Omental fat pad (tissue), 4 donors: Measurements from ENCODE around the gene KRT16. TPM values are rescaled to one million over a fixed set of nuclear protein-coding genes. Genes with fewer than 3 reads are reported as not detected.
A peak's percentile ranks its signal among the peaks of the same experiment; 100 is the strongest.
"Not testable (repeated sequence)": the region's sequence is repeated elsewhere in the genome, so short reads cannot be mapped to it uniquely, and the experiment has no call there.

Source experiments
- ATAC-seq: fragments of 150-250 bp; one replicate; pipeline ENCODE4 v1.9.1; 2016; ENCODE audit warnings: mild to moderate bottlenecking, moderate library complexity; ENCODE audit not compliant: low FRiP score
- DNase-seq: peaks from one replicate; pipeline ENCODE4 v3.0.0-alpha.2; 2019; ENCODE audit warnings: low spot score
- CTCF ChIP-seq, 3 donors: fragments of 450-650 bp; IDR thresholded peaks; one replicate each; pipeline ENCODE4 v1.5.1; 2016 to 2017; ENCODE audit warnings: antibody characterized with exemption in 3 of 3, mild to moderate bottlenecking in 3 of 3, moderate library complexity in 2 of 3
- total RNA-seq, 4 donors: library from RNA; depleted of rRNA; stranded (reverse); fragments of >200 nt; gene quantifications; one replicate each; pipeline ENCODE4 v1.1.0, GENCODE V29; 2016

The KRT16 gene
- total RNA-seq, 4 donors from 2014 or later = 0.84 to 158 (median 7.6) TPM

DNA sequence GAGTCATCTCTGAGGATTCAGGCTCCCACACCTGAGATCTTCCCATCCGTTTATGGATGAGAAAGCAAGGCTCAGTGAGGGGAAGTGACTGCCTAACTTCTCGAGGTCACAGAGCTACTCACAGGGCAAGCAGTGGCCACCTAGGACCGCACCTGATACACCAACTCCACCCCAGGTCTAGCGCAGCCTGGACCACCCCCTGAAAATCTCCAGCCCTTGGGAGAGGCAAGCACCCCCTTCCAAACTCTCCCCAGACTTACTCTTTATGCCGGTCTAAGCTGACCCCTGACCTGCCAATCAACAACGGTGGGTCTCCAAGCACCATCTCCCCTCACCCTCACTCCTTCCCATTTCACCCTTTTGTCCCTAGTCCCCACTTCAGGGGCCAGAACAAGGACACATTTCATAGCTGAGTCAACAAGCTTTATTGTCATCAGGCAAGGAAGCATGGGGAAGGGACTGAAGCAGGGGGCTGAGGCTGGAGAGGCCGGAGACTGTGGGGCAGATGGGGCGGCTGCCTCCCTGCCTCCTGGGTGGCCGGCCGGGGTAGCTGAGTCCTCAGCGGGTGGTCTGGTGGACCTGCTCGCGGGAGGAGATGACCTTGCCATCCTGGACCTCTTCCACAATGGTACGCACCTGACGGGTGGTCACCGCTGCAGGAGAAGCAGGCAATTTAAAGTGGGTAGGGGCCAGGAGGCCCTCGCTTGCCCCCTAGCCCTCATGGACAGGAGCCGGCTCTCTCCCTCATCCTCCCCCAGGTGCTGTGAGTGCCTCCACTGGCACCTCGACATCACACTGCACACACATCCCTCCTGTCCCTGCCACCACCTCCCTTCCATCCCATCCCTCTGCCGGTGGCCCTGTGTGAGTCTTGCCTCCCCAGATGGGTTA is 6.7 kb upstream of the KRT16 start:
- ATAC-seq = peak; percentile 54
- no peak for DNase-seq
- no peak for TF ChIP-seq CTCF (IDR thresholded peaks at IDR 0.05)

DNA sequence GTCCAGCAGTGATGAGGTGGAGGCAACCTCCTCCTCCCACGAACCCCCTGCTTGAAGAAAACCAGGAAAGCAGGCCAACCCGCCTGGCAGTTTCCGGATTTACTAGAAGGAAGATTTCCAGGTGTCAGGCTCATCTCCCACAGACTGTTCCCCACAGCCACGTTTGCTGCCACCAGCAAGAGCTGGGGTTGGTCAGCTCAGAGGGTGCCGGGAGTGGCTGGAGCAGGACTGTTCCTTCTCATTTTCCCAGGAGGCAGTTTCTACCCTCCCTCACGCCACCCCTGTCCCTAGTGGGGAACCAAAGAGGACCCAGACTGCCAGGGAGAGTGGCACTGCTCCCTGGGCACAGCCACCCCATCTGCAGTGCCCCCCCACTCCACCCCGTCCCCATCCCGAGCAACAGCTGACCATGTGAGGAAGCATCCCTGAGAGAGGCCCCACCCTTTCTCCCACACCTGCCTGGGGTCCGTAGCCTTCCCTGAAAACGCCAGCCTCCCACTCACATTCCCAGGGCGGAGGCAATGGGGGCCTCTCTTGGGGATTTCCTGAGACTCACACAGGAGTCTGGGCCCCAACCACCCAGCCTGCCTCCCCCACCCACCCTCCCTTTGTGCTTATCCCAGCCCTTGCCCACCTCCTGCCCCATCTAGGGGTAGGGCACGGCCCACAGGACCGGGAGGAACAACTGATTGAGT is 5.9 kb upstream of the KRT16 start:
- no peak for TF ChIP-seq CTCF (IDR thresholded peaks at IDR 0.05)
- ATAC-seq (peak; percentile 41), DNase-seq (no peak)

- TF ChIP-seq CTCF (IDR thresholded peaks at IDR 0.05) = no peak
- DNase-seq = no peak
- no peak for ATAC-seq
These were observed 5.1 kb upstream of the KRT16 start for GRCh38 chr17:41617698-41618097.

DNA sequence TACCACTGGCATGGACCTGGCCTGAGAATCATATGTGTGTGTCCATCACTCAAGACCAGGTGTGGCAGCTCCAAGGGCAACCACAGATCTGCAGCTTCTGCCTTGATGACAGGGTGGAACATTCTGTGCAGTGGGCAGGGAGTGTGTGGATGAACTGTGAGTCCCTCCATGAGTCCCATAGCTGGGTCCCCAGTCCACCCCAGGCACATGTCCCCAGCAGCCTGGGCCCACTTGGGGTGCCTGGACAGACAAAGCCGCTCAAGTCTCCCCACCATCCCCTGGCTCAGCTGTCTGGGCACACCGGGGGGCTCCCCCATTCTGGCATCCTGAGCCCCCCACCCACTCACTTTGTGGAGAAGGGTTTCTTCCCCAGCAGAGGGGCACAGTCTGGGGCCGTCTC is 4.6 kb upstream of the KRT16 start:
- DNase-seq (no peak), ATAC-seq (no peak)
- TF ChIP-seq CTCF (IDR thresholded peaks at IDR 0.05) = no peak

DNA sequence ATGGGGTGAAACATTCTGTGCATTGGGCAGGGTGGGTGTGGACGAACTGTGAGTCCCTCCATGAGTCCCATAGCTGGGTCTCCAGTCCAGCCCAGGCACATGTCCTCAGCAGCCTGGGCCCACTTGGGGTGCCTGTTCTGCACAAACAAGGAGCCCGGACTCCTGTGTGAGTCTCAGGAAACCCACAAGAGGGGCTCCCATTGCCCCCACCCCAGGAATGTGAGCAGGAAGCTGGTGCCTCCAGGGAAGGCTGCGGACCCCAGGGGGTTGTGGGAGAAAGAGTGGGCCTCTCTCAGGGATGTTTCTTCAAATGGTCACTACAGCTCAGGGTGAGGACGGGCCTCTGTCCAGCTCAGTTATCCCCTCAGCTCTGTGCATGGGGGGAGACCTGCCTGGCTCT is 3.9 kb upstream of the KRT16 start:
- DNase-seq, ATAC-seq: not testable (repeated sequence)

DNA sequence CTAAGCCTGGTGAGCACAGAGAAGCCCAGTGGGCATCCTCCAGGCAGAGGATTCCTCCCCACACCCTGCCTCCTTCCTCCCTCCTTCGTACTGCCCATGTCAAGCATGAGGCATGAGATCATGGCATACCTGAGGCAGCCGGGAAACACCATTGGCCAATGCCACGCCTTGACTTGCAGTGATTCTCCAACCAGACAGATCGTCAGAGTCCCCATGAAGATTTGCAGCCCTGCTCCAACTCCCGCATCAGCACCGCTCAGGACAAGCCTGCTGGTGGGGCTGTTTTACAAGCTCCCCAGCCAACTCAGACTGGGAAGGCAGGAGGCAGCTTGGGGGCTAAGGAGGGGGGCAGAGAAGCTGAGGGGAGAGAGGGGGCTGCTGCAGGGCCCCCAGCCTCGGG is 2.9 kb upstream of the KRT16 start:
- DNase-seq (no peak), ATAC-seq (no peak)
- no peak for TF ChIP-seq CTCF (IDR thresholded peaks at IDR 0.05)

GRCh38 chr17:41614767-41615166 is 2.2 kb upstream of the KRT16 start:
- DNase-seq, ATAC-seq: not testable (repeated sequence)

DNA sequence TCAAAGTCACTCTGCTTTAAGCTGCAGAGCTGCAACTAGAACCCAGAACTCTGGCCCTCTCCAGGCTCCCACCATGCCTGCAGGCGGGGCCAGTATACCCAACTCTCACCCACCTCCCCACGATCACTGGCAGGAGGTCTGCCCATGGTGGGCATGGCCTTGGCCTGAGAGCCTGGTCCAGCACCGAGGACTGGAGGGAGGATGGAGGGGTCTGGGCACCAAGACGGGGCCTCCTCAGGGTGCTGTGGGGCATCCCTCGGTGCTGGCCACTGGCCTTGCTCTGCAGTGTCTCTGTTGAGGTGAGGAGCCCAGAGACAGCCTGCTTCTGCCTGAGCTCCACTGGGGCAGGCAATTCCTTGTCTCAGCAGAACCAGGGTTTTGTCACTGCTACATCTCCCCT is 1.5 kb upstream of the KRT16 start:
- no peak for ATAC-seq
- no peak for TF ChIP-seq CTCF (IDR thresholded peaks at IDR 0.05)
- no peak for DNase-seq
